HG03045 (cell line): Measurements from ENCODE around the gene DLL1.
"Not testable (repeated sequence)": the region's sequence is repeated elsewhere in the genome, so short reads cannot be mapped to it uniquely, and the experiment has no call there.

Experiments
- ATAC-seq: cut with Tn5 transposase; IDR thresholded peaks from one replicate; pipeline ENCODE4 v1.9.1; 2021; ENCODE audit warnings: mild to moderate bottlenecking, moderate library complexity; ENCODE audit not compliant: unreplicated experiment

Gene DLL1

DNA sequence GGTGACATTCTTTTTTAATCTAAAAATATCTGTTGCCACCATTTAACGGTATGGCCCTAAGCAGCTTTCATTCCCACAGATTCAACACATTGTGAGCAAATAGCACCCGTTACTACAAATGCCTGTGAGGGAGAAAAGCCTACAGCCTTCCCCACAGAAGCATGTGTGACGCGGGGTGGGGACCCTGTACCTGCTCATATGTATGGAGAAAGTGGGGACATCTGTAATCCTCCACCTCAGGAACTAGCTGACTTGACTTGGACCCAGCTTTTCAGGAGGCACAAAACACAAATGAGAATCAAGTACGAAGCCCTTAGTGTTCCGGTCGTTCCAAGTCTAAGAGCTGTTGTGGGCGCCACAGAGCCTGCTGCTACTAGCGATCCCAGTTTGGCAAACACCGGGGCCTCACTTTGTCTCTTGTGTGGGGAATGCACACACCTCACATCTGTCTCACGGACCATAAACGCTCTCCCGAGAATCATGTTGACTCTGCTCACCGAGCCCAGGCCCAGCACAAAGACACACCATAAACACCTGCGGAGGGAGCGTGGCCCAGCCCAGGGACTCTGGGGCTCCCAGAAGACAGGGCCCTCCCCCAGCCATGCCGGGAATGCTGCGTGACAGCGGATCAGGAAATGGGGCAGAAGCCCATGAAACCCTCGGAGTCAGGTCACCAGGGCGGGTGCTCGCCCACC lies 21.6 kb downstream of the DLL1 start:
- ATAC-seq: no peak

DNA sequence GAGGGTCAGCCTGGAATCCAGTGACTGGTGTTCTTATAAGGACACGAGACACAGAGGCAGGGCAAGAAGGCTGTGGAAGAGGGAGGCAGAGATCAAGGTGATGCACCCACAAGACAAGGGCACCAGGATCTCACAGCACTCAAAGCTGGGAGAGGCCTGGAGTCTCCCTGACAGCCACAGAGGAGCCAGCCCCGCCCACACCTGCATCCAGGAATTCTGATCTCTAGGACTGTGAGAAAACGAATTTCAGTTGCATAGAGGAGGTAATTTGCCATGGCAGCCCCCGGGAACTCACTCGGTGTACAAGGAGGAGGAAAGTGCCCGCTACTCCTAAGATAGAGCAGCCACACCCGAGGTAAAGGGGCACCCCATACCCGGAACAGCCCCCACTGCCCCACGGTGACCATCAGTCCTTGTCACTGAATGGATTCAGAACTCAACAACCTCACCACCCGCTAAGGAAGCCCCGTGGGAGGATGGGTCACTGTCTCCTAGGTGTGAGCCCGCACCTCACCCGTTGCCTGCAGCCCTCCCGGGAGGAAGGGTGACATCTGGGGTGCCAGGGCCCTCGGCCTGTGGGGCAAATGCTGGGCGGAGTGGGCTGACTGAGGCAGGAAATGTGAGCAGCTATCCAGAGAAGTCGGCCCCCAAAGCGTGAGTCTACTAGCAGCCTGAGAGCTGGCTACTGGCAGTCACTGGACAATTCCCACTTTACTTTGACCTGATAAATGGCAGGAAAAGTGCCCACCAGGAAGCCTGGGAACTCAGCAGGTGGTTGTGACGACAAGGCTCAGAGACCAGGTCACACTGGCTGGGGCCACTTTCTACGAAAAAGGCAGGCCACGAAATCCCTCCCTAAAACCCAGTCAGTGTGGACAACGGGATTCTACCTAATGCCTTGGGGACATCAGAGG lies 22.4 kb downstream of the DLL1 start:
- ATAC-seq: no peak

DNA sequence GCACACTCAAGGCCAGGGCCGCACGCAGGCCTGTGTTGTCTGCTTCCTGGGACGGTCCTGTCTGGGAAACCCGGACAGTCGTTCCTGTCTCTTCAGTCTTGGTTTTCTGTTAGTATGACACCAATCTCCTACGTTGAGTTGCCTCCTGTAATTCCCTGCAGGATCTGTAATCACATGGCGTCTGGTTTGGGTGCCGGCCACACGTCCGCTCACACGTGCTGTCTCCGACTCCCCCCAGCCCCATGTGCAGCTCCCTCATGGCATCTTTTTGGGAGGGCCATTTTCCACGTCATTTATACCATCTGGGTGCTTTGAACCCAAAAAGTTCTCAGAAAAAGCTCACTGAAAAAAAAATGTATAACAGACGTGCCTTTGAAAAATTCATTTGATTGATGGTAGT lies 23.2 kb downstream of the DLL1 start:
- no peak for ATAC-seq

DNA sequence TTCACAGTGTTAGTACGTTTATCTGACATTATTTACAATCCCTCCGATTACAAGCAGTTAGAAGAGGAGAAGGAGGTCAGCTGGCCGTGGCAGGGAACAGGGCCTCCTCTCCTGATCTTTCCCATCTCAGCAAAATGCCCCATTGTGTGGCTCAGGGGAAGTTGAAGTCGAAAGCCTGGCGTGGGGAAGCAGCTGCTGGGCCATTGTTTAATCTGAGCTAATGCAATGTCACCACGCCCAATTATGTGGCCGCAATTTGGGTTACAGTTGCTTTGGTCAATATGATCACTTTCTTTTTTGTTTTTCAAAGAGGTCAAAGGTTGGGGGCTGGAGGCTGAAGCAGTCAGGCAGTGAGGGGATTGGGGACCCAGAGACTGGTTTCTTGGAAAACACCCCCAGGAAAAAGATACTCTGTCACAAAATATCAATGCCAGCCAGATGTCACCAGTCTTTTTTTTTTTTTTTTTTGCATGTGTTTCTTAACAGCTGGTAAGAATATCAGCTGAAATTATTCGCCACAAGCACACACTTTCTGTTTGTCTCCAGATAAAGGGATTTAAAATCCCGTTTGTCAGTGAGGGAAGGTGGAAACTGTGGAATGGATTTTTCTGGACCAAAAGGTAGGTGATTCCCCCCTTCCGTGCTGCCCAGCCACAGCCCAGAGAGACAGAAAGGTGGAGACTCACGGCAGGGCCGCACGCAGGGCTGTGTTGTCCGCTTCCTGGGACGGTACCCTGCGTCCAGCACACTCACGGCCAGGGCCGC lies 24.6 kb downstream of the DLL1 start:
- no peak for ATAC-seq

DNA sequence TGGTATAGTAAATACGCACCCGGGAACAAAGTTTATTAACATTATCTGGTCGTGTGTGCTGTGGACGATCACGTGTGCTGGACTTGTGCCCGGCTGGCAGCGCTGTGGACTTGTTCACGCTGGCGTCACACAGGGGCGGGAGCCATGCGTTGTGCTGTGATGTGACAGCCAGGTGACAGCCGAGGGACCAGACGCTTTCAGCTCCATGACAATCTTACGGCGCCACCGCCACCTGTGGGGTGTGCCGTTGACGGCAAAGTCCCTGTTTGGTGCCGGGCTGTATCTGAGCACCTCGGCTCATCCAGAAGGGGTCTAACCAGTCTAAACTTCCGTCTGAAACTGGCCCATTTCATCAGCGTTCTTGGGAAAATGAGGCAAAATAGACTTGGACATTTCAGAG lies 25.2 kb downstream of the DLL1 start:
- ATAC-seq: no peak

DNA sequence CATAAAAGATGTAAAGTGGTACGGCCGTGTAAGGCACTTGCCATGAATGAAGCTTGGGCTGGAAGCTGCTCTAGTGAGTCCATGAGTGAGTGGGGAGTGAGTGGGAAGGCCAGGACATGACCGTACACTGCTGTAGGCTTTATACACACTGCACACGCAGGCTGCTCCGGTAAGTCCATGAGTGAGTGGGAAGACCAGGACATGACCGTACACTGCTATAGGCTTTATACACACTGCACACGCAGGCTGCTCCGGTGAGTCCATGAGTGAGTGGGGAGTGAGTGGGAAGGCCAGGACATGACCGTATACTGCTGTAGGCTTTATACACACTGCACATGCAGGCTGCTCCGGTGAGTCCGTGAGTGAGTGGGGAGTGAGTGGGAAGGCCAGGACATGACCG lies 26.2 kb downstream of the DLL1 start:
- ATAC-seq: not testable (repeated sequence)

DNA sequence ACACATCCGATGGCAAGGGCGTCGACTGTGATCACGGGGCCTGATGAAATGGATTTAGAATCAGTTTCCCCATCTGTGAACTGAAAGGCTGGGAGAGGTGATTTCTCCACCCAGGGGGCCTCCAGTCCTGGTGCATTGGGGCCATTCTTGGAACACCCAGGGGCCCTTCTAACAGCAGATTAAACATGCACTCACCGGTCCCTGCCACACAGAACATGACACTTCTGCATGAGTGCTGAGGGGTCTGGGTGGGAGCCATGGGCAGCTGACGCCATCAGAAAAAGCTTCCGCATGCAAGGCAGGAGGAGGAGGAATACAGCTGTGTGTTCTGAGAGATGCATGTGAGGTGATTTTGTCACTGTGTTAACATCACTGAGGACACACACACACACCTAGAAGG lies 26.8 kb downstream of the DLL1 start:
- ATAC-seq: no peak

DNA sequence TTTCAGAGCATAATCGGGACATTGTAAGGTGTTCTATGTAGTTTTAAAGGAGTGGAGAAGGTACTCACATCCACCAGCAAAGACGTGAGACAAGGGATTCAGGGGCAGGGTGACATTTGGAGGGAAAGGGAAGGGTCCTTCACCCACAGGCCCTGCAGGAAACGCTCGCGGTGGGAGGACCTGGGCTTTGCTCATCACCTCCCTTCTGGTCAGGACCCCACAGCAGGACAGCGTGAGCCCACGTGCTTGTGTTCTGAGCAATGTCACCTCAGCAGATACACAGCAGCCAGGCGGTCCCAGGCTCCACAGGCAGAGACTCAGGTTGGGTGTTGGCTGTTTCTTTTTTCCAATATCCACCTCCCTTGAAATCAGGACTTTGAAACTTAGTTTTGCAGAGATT lies 27.5 kb downstream of the DLL1 start:
- ATAC-seq: no peak

DNA sequence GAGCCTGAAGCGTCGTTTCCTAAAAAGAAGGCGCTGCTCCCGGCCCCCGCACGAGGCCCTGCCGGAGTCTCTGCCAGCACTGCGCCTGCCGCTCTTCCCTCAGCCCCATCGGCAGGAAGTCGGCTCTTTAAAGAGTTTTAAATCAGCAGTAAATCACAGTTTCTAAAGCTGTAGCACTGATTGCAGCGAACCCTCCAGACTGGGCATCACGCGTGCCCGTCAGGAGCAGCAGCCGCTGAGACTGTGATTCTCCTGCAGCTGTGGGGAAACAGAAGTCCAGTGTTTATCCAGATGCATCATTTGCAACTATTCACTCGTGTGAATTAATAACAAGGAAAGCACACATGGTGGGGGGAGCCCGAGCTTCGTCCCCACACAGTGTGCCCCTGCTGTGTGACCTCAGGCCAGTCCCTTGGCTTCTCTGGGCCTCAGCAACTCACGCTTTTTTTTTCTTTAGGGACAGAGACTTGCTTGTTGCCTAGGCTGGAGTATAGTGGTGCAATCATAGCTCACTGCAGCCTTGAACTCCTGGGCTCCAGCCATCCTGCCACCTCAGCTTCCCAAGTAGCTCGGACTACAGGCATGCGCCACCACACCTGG lies 28.3 kb downstream of the DLL1 start:
- no peak for ATAC-seq

DNA sequence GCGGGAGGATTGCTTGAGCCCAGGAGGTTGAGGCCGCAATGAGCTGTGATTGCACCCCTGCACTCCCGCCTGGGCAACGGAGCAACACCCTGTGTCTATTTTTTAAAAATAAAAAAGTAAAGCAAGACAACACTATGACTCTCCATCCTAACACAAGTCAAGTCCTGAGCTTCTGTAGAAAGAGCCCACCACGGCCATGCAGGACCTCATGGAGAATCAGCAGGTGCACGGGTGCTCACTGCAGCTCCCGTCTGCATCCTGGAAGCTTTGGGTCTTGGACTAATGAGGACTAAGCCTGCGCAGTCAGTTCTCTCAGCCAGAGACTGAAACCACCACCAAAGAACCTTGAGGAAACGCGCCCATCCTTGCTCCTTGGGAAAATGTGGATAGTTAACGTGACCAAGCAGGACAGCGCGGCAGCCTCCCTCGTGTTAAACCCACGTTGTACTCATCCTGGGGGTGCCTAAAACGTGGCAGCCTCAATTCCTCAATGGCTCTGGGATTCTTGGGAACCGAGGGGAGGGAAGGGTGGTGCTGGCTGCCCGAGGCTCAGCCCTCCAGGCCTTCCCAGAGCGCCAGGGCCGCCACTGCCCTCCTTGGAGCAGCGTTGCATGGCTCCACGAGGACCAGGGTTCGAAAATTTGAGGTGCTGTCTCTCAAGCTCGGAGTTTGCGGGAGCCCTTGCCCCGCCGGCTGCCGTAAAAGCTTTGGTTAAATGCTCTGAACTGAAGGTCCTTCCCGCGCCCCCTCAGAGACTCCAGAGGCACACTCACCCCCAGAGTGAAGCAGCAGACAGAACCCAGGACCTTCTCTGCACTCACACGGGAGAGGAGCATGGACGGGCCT lies 29.0 kb downstream of the DLL1 start:
- ATAC-seq: no peak

DNA sequence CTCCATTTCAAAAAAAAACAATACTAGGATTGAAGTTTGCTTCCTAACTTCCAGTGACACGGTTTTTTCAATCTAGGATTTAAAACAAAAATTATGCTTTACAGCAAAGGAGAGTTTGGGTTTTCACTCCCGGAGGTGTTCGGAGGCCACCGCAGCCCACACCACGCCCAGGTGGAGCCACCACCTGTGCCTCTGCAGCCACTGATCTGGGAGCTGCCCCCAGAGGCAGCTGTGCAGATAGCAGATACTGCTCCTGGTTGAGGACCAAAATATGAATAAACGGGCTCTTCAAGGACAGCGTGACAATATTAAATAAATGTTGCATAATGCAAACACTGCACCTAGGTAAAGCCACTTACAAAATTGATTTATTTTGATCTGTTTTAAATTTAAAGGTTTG lies 30.2 kb downstream of the DLL1 start:
- ATAC-seq: no peak

DNA sequence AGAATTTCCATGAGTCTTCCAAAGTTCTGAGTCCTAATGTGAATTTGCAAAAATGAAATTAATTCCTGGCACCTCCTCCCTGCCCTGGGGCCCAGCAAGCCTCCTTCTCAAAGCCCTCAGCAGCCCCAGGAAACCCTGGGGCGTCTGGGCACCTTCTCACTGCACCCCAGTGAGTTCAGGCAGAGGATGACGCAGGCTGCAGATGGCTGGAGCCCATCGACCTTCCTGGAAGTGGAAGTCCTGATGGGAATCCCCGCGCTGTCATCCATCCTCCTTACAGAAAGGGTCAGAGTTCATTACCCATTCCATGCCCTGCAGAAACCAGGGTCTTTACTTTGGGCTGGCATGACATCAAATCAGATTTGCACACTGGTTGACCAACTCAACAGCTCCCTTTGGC lies 31.6 kb downstream of the DLL1 start:
- no peak for ATAC-seq

DNA sequence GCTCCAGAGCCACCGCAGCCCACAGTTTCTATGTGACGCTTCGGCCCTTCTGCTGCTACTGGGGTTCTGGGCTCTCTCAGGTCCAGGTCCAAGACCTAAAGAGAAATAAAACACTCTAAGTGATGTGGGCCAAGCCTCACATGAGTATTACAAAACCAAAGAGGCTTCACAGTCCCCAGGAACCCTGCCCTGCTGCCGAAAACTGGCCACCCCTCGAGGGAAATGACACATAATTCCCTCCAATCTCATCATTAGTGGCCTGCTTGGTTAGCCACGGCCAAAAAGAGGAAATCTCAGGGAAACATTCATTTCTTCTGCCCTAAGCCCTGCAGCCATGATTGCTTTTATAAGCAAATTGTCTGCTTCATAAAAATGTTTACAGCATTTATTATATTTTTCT lies 32.5 kb downstream of the DLL1 start:
- no peak for ATAC-seq

DNA sequence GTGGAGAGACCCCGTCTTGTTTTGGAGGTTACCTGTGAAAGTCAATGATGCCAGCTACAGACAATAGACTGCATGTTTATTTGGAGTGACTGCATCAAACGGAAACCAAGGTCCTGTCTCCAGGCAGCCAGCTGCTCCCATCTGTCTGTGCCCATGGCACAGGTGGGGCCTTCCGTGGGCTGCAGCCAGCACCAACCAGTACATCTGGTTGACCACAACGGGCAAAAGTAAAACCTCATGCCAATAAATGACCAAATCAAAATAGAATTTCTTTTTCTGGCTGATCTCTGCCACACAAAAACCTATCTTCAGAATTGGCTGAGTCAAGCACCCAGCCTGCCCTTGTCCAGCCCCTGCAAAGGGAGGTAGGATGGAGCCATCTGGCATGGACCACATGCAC lies 33.5 kb downstream of the DLL1 start:
- no peak for ATAC-seq

DNA sequence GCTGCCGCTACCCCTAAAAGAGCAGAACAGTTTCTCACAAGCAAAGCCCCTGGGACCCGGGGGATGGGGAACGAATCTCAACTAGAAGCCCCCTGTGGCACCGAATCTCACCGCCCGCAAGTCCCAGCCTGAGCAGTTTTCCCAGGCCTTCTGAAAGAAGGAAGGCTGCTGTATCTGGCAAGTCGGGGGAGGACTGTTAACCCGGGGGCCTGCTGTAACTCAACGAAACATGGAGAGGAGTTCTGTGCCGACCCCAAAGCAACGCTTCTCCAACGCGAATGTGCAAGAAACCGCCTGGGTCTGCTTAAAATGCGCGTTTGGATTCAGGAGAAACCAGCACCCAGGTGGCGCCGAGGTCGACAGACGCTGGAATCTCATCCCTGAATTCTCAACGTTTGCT lies 34.2 kb downstream of the DLL1 start:
- no peak for ATAC-seq

DNA sequence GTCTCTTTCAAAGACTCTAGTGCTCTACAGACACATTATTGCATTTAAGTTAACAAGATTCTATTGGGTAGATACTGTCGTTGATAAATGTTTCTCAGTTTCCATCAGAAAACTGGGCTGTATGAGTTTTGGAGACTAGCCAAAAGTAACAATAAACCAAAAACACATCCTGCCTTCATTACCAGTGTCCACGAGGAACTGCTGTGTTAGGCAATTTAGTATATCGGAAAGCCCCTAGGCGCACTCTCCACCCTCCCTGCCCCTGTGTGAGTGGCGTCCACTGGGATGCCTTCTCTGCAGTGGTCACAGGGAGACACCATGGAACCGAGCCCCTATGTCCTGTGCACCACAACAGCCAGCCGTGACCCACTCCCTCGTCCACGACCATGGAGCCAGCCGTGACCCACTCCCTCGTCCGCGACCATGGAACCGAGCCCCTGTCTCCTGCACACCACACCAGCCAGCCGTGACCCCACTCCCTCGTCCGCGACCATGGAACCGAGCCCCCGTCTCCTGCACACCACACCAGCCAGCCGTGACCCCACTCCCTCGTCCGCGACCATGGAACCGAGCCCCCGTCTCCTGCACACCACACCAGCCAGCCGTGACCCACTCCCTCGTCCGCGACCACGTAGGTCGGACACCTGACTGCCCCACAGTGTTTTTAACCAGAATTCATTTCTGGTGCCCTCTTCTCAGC lies 35.3 kb downstream of the DLL1 start:
- ATAC-seq: no peak

DNA sequence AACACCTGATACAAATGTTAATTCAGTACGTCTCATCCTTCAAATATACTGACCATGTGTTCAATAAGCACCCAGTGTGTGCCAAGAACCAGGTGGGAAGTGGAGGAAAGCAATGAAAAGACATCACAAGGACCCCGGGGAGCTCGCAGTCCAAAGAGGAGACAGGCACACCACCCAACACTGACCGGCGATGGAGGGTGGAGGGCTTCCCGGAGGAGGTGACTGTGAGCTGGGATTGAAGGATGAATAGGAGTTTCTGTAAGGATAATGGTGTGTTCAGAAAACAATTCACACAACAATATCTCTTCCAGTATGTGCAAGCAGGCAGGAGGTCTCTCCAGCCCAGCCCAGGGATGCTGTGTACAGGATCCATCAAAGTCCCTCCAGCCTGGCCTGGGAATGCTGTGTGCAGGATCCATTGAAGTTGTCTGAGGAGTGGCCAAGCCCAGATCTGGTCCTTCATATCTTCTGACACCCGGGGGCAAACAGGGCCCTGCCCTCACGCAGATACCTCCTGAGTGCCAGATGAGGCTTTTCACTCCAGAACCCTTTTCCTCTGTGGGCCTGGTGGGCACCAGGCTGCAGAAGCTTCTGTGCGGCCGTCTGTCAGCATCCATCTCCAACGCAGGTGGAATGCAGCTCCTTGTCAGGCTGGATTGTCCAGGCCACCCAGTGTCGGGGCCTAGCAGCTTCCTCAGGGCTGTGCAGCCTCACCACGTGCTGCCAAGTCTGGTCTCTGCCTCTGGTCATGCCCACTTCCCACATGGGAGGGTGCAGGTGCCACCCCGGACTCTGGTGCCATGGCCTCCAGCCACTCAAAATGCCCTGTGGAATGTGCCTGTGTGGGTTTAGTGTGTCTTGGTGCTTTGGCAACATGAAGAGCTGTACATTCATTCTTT lies 36.3 kb downstream of the DLL1 start:
- no peak for ATAC-seq

DNA sequence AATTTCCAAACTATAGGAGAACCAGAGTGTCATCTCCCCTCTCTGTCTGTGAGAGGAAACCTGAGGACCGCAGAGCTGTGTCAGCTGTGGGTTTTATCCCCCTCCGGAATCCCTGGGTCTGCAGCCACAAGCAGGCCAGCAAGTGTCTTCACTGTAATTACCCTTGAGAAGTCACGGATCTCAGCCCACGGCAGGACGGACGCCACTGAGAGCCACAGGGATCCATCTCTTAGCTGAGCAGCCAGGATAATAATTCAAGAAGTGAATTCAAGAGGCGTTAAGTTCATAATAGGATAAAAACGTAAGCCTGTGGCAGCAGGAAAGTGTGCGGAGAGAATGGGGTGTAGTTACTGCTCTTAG lies 37.0 kb downstream of the DLL1 start:
- ATAC-seq: no peak
